HG03064 (cell line): ENCODE measurements around the gene SRPRB.

Experiments
- ATAC-seq: cut with Tn5 transposase; IDR thresholded peaks from one replicate; pipeline ENCODE4 v1.9.1; 2021; ENCODE audit warnings: low read depth; ENCODE audit not compliant: unreplicated experiment

Gene SRPRB

DNA sequence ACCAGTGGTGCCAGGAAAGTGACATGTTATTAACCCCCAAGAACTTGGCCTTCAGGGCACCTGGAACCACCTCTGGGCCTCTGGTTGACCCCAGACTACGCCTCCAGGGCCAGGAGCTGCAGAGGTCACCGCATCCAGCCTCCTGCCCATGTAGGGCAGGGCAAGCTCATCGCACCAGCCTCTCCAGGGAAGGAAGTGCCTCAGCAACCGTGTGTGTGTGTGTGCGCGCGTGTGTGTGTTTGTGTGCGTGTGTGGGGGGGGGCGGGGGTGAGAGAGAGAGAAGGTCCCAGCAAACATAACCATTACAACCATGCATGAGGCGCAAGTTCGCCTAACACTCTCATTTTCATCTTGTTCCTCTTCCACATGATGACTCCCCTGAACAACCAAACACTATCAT, 58.3 kb downstream of the SRPRB start:
- no peak for ATAC-seq

DNA sequence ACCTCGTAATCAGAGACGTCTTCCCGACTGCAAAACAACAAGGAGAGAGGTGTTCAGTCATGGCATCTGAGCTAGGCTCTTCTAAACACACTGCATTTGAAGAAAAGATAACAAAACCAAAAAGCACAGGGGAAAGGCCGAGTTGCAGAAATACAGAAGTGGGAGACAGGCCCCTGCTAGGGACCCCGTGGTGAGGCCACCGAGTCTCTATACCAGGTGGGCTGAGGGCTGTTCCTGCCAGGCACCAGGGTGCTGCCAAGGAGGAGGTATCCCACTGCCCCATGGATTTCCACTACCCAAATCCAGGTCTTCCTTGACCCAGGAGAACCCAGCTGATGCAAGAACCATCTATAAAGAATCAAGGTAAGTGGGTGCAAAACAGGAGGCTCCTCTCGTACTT, 59.0 kb downstream of the SRPRB start:
- ATAC-seq = no peak

DNA sequence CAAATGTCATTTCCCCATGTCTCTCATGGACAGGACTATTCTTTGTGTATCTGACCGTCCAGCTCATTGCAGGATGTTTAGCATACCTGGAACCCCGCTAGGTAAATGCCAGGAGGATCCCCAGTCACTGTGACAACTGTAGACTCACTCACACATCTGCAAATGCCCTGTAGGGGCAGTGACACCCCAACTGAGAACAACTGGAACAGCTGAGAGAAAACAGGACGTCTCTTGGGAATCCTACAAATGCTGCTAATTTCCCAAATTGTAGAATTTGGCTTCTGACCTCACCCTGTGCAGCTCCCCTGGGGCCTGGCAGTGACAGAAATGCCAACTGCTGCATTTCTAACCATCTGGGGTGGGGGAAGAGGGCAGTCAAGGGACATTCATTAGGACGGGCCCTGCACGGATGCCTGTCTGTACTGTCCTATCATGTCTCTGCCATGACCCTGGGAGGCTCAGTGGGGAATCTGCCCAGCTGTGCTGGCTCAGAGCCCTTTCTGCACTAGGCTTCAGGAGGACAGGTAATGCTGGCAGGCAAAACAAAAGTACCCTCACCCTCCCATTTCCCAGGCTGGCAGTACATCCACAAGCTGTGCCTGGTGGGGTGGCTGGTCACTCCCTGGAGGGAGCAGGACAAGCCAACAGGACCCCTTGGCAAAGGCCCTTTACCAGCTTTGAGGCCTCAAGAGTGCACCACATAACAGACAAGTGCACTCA, 59.7 kb downstream of the SRPRB start:
- no peak for ATAC-seq

DNA sequence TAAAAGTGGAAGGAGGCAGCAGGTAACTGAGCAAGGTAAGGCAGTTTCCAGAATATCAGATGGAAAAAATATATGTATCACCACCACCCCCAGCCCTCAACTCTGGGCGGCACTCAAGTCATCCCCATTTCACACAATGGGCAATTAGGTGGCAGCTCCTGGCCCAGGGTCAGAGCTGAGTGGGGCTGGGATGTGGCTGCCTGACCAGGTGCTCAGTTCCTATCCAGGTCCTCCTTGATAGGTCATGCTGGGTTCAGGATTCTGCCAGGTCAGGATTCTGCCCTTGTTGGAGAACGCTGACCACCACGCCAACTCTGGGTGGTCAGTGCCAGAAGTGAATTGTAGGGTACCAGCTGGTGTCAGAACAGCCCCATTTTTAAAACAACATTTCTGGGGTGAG, 60.5 kb downstream of the SRPRB start:
- ATAC-seq = no peak

DNA sequence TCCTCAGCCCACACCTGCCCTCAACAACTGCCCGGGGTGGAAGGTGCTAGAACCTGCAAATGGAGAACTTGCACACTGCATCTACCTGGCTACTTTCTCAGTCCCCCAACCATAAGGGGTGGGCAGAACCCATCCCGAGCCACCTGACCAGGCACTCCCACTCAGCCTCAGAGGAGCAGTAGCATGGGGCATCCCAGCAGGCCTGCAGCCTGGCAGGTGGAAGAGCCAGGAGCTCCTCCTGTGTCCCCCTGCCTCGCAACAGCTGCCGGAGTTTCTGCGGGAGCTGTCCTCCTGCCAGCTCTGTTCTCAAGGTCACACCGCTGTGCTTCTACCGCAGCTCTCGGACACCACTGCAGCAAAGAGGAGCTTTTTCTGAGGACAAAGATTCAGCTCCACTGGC, 62.6 kb downstream of the SRPRB start:
- no peak for ATAC-seq

DNA sequence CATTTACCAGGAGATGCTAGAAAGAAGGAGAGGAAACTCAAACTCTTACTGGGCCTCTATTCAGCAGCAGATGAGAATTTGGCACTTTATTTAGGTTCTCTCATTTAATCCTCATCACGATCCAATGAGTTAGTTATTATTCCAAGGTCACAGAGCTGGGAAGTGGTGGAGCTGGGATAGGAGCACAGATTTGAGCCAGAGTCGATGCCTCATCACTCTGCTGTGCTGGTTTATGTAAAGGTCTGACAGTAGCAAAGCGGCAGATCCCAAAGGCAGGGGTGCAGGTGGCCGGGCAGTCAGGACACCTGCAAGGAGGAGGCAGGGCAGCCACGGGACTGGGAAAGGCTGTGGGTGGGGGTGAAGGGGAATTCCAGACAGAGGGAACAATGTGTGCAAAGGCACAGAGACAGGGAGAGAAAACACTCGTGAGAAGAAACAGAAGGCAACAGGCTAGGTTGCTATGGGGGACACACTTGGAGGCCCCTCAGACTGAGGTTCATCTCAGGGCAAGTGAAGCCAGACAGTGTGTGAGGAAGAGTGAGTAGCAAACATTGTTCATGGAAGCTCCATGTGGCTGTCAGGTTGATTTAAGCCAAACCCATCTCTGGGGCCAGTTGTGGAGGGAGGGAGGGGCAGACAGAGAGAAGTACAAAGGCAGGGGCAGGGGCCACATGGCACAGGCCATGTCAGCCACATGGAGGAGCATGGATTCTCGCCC, 63.3 kb downstream of the SRPRB start:
- ATAC-seq = no peak

DNA sequence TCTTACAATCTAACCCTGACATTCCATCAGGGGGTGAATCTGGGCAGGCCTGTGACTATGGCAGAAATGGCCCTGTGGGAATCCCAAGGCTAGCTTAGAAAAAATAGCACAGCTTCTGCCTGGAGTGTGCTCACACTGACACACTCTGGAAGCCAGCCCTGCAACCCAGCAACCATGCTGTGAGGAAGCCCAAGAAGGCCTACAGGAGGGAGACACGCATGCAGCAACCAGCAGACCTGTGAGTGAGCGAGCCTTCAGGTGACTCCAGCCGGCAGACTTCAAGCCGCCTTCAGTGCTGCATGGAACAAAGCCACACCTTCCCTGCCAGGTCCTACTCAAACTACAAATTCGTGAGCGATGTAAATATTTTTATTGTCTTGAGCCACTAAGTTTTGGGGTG, 64.0 kb downstream of the SRPRB start:
- no peak for ATAC-seq

DNA sequence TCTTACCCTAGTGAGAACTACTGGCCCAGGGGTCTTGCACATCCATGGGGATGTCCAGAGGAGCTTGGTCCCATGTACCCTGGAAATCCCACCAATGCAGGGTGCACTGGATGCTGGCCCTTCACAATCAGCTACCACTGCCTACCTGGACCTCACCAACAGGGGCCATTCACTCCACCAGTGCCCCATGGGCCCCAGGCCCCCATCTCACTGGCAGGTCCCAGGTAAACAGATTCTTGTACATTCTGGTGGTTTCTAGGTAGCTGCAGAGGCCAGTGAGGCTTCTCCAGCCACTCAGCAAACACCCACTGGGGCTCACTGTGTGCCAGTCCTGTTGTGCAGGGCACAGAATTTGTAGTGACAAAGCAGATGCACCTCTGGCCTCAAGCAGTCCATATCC, 65.2 kb downstream of the SRPRB start:
- ATAC-seq = no peak
